COLO668 (cell line): ENCODE results near the gene BANF2.
"Not testable (repeated sequence)": the region's sequence is repeated elsewhere in the genome, so short reads cannot be mapped to it uniquely, and the experiment has no call there.

Source experiments
- DNase-seq: peaks from one replicate; lab custom pipeline; 2025; ENCODE audit not compliant: unreplicated experiment; lab: John Stamatoyannopoulos, UW

BANF2 gene

GRCh38 chr20:17699931-17700351 lies at the start of gene BANF2:
Gene BANF2, plus strand, starts transcription at chr20:17699966. Its CDS starts 25,060 bp downstream, at chr20:17725026.
- DNase-seq: peak; percentile 64

- DNase-seq: no peak
Measured at GRCh38 chr20:17650301-17651128, 49.3 kb upstream of the BANF2 start.

DNA sequence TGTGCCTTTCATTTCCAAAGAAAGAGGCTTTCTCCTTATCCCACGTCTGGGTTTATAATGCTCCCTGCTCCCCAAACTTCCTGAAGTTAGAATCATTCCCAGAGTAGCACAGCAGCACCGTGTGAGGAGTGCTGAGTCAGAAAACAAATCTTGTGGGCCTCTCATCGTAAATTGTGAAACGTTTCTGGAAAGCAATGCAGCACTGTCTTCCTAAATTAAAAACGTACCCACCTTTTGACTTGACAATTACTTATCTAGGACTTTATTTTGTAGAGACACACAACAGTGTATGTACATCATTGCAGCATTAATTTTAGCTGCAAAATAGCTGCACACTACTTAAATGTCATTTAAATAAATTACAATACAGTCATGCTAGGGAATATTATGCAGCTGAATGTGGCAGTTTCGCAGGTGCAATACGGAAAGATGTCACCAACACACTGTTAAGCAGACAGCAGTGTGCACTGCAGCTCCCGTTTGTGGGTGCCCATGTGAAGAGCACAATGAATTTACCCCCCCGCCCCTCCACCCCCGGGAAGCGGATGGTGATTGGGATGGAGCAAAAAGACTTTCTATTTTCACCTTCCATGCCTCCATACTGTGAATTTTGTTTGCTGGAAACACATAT lies 48.5 kb upstream of the BANF2 start:
- DNase-seq: no peak

GRCh38 chr20:17651760-17652388 lies 47.9 kb upstream of the BANF2 start:
- peak; percentile 24 for DNase-seq

- DNase-seq: no peak
Measured at GRCh38 chr20:17652411-17652810, 47.4 kb upstream of the BANF2 start.

DNA sequence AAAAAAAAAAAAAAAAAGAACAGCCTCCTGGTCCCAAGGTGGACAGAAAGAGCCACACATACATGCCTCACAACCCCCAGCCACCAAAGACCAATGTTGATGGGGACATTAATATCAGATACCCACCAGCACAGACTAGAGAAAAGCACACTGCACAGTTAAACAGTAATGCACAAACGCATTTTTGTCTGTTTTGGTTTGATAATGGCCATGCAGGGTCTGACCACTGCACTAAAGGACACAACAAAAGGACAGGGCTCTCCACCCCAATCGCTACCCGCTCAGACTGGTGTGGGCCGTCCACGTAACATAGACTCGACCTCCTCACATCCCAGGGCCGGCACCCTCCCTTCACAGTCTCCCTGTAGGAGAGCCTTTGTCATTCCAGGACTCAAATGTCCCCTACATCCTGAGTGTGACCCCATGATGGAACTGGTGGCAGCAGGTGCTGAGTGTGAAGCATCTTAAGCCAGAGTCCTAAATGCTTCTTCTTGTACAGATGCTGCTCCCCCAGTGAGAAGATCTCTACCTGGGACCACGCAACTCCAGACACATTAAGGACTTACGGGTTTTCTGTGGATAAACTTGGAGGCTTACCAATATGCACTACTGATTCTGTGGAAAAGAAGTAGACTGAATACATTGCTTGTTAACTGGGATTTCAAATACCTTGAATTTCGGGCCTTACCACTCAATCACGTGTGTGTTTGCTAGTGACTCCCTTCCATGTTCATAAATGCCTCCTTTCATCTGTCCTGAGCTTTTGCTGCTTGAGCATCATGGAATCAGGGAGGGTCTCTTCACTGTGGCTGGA lies 45.7 kb upstream of the BANF2 start:
- no peak for DNase-seq

- peak; percentile 23 for DNase-seq
Measured at GRCh38 chr20:17654649-17655285, 45.0 kb upstream of the BANF2 start.

DNA sequence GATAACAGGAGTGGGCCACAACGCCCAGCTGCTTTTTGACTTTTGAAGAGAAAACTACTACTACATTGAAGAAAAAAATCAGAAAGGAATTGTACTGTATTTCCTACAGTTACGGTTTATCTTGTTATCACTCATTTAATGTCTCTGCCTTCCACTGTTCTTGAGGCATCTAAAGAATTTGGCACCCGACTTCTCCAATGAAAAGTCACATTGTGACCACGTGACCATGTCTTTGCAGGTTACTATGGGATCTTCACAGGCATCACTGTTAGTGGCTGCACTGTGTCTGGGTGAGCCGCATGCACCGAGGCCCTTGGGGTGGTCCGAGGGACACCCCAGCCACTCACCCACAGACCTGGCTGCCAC lies 44.5 kb upstream of the BANF2 start:
- no peak for DNase-seq

- no peak for DNase-seq
Measured at GRCh38 chr20:17655865-17656479, 43.8 kb upstream of the BANF2 start.

- no peak for DNase-seq
Measured at GRCh38 chr20:17657079-17657825, 42.5 kb upstream of the BANF2 start.

- no peak for DNase-seq
Measured at GRCh38 chr20:17657898-17658647, 41.7 kb upstream of the BANF2 start.

DNA sequence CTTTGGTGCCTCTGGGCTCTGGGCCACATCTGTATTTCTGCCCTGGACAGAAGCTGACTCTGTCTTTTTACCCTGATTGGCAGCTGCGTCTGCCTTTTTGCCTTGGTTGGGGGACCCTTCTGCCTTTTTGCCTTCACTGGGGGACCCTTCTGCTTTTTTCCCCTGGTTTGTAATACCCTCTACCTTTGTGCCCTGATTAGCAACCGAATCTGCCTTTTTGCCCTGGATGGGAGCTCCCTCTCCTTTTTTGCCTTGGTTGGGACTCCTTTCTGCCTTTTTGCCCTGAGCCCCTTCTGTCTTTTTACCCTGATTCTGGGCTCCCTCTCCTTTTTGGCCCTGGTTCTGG lies 41.1 kb upstream of the BANF2 start:
- DNase-seq: no peak

DNA sequence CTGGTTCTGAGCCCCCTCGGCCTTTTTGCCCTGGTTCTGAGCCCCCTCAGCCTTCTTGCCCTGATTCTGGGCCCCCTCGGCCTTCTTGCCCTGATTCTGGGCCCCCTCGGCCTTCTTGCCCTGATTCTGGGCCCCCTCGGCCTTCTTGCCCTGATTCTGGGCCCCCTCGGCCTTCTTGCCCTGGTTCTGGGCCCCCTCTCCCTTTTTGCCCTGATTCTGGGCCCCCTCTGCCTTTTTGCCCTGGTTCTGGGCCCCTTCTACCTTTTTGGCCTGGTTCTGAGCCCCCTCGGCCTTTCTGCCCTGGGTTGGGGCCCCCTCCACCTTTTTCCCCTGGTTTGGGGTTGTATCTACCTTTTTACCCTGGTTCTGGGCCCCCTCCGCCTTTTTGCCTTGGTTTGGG lies 40.4 kb upstream of the BANF2 start:
- not testable (repeated sequence) for DNase-seq

GRCh38 chr20:17659801-17660200 lies 40.0 kb upstream of the BANF2 start:
- DNase-seq: no peak

DNA sequence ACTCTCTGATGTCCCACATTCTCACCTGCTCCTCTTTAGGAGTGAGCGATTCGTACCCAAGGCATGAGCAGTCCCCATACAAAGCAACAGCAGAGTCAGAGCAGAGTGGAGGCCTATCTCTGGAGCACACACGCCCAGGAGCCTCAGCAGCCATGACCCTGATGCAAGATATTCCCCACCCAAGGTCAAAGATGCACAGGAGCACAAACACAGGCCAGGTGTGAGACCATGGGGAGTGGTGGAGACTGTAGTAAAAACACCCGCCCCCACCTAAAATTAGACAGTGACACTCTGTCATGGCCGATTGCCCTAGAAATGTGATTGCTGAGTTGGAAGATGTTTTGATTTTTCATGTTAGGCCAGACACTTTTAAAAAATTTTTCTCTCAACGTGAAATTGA lies 39.1 kb upstream of the BANF2 start:
- no peak for DNase-seq

GRCh38 chr20:17661121-17661744 lies 38.5 kb upstream of the BANF2 start:
- DNase-seq: no peak

GRCh38 chr20:17662333-17663039 lies 37.3 kb upstream of the BANF2 start:
- no peak for DNase-seq

DNA sequence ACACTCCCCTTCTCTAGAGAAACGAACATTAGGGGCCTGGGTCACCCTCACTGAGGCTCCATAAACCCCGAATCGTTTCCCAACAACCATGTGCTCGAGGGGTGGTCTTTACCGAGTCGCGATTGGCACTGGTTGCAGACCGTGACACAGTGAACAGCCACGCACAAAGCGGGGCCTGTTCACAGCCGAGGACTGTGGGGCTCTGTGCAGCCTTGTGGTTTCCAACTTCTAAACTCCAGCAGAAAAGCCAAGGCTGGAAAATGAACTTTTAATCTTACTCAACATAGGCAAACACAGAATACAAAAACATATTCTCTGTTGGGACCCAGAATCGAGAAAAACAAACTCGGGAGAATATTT lies 36.7 kb upstream of the BANF2 start:
- no peak for DNase-seq
